ENCODE data around the gene TUB. TPM values are rescaled to one million over a fixed set of nuclear protein-coding genes. Genes with fewer than 3 reads are reported as not detected.

Gene TUB
- total RNA-seq, 8 experiments from 2014 or later: 0.76 to 57.2 (median 25.7) TPM

DNA sequence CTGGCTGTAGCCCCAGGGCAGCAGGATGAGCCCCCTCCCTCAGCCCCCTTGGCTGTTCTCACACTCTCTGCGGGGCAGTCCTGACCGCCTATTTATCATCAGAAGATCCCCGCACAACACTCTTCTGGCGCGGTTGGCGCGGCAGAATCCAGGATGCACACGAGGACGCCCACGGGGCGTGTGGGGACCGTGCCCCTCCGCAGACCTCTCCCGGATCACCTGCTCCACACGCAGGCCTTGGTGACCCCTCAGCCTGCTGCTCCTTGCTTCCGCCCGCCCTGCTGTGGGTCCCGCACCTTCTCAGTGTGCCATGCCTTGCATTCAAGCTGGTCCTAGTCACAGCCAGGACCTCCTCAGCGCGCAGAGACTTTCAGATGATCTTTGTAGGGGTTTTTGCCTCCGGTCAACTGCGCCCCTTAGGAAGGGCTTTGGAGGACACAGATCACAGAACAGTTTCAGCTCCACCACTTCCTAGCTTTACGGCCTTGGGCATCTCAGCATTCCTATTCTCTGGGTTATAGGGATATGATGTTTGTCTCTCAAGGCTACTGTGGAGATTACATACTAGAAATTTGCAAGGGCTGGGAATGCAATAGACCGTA, 841 bp upstream of the TUB start:
- WGBS, 10 experiments: 67 to 100% (median 95%) methylated on average over 2 to 12 of the region's 24 CpGs; no CpG with 5 or more reads in 4 of the 10 experiments
- peak in 1 of 8 experiments; percentile 29 for ATAC-seq (replicated peaks in 6 of 8)
- H3K4me3 ChIP-seq: peak overlapping the region in 4 of 5 donors; percentile 42 to 80 (median 58)
- peaks cover 43 to 55% of the 10 kb centered on the region in 2 donors for H3K4me1 ChIP-seq (replicated peaks in 1 of 2)
- in situ Hi-C loops (cut with MboI; ENCODE audit: low pct_unique_long_range_greater_than_20kb in 2 of 9, low sequenced_read_pairs in 9 of 9, unreplicated experiment in 9 of 9): loop anchor here in 3 of 9 experiments (5.0 to 25.0 kb wide), 3 partner anchors 45 to 193 kb away; no protein-coding TSS in a partner anchor
- peak overlapping the region in 1 of 2 donors; percentile 19 for H3K27ac ChIP-seq

GRCh38 chr11:8081591-8082250, 710 bp downstream of the TUB start:
- in situ Hi-C loops (cut with MboI; ENCODE audit: low pct_unique_long_range_greater_than_20kb in 2 of 9, low sequenced_read_pairs in 9 of 9, unreplicated experiment in 9 of 9): loop anchor here in 3 of 9 experiments (5.0 to 25.0 kb wide), 3 partner anchors 47 to 194 kb away; no protein-coding TSS in a partner anchor
- ATAC-seq (replicated peaks in 6 of 8): peak; percentile 8 to 51 (median 32)
- WGBS, 10 experiments: 0 to 60% (median 13%) methylated on average over 1 to 4 of the region's 24 CpGs; no CpG with 5 or more reads in 5 of the 10 experiments
- Histone ChIP-seq H3K4me3 (peak overlapping the region; percentile 41 to 80 (median 54)), H3K4me1 (replicated peaks in 1 of 2) (peaks cover 58 to 71% of the 10 kb centered on the region in 2 donors), H3K27ac (peak overlapping the region; percentile 29 to 80)

GRCh38 chr11:8082391-8083087, 1.5 kb downstream of the TUB start:
- H3K4me1 ChIP-seq (replicated peaks in 1 of 2): peaks cover 66 to 78% of the 10 kb centered on the region in 2 donors
- in situ Hi-C loops (cut with MboI; ENCODE audit: low pct_unique_long_range_greater_than_20kb in 2 of 9, low sequenced_read_pairs in 9 of 9, unreplicated experiment in 9 of 9): loop anchor here in 3 of 9 experiments (5.0 to 25.0 kb wide), 3 partner anchors 48 to 195 kb away; no protein-coding TSS in a partner anchor
- peak overlapping the region; percentile 41 to 80 (median 54) for H3K4me3 ChIP-seq
- ATAC-seq (replicated peaks in 6 of 8): peak in 6 of 8 experiments; percentile 11 to 63 (median 48)
- H3K27ac ChIP-seq: peak overlapping the region; percentile 9 to 80
- 40 to 54% methylated on average over 1 to 3 of the region's 15 CpGs; no CpG with 5 or more reads in 8 of the 10 experiments for WGBS, 10 experiments

DNA sequence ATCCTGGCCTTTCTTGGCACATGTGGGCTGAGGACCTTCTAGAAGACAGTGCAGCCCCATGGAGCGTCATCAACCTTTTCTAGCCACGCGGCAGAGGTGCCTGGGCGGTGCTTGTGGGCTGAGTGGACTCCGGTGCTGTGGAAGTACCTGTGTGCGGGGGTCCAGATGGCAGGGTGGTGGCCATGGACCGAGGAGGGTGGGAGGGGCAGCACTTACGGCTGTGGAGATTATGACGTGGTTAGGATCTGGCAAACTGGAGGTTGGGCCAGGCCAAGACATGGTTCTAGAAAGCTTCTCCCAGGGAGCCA, 2.0 kb downstream of the TUB start:
- peak overlapping the region in 1 of 5 donors; percentile 42 for H3K4me3 ChIP-seq
- ATAC-seq (replicated peaks in 6 of 8): no peak
- 83% methylated on average over 3 of the region's 9 CpGs; no CpG with 5 or more reads in 9 of the 10 experiments for WGBS, 10 experiments
- in situ Hi-C loops (cut with MboI; ENCODE audit: low pct_unique_long_range_greater_than_20kb in 2 of 9, low sequenced_read_pairs in 9 of 9, unreplicated experiment in 9 of 9): loop anchor here in 3 of 9 experiments (5.0 to 25.0 kb wide), 3 partner anchors 48 to 196 kb away; no protein-coding TSS in a partner anchor
- peak overlapping the region; percentile 9 to 80 for H3K27ac ChIP-seq
- peaks cover 66 to 78% of the 10 kb centered on the region in 2 donors for H3K4me1 ChIP-seq (replicated peaks in 1 of 2)

DNA sequence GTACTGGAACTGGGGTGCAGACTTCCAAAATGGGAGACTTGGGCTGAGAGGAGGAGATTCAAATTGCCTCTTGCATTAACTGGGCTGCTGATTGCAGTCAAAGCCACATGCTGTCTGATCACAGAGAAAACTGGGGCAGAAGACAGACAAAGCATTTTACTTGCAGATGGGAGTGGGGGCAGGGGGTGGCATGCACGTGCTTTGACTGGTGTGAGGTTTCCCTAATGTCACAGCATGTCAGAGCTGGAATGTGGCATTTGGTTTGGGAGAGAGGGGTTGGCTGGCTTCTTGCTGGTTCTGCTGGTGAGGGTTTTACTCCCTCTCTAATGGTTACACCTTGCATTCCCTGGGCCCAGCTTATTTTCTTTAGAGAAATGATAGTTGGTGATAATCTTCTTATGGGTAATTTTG, 2.9 kb downstream of the TUB start:
- 0 to 40% (median 29%) methylated on average over 1 of the region's 1 CpG; no CpG with 5 or more reads in 5 of the 10 experiments for WGBS, 10 experiments
- Histone ChIP-seq H3K4me1 (replicated peaks in 1 of 2) (peaks cover 66 to 78% of the 10 kb centered on the region in 2 donors), H3K4me3 (peak overlapping the region in 1 of 5 donors; percentile 6), H3K27ac (no peak overlapping the region)
- in situ Hi-C loops (cut with MboI; ENCODE audit: low pct_unique_long_range_greater_than_20kb in 2 of 9, low sequenced_read_pairs in 9 of 9, unreplicated experiment in 9 of 9): loop anchor here in 3 of 9 experiments (5.0 to 25.0 kb wide), 3 partner anchors 49 to 197 kb away; no protein-coding TSS in a partner anchor
- ATAC-seq (replicated peaks in 6 of 8): no peak

DNA sequence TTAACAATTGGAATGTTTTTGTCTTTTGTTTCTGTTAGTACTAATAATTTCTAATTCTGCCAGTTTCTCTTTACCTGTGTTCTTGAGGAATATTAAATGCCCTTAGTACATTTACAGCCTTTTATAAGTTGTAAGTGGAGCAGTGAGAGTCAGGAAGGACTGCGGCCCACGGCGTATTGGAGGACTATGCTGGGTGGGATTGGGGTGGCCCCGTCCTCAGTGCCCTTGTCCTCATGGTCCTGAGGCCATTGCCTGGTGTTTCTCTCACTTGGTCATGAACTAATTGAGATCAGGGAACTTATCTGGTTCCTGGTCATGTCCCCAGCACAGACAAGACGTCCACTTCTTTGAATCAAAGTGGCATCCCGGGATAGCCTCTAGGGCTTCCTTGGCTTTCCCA, 3.3 kb downstream of the TUB start:
- 68 to 94% (median 84%) methylated on average over 1 to 6 of the region's 6 CpGs; no CpG with 5 or more reads in 6 of the 10 experiments for WGBS, 10 experiments
- in situ Hi-C loops (cut with MboI; ENCODE audit: low pct_unique_long_range_greater_than_20kb in 2 of 9, low sequenced_read_pairs in 9 of 9, unreplicated experiment in 9 of 9): loop anchor here in 3 of 9 experiments (5.0 to 25.0 kb wide), 3 partner anchors 50 to 197 kb away; no protein-coding TSS in a partner anchor
- Histone ChIP-seq H3K27ac (no peak overlapping the region), H3K4me3 (no peak overlapping the region), H3K4me1 (replicated peaks in 1 of 2) (peaks cover 62 to 74% of the 10 kb centered on the region in 2 donors)
- ATAC-seq (replicated peaks in 6 of 8): no peak

DNA sequence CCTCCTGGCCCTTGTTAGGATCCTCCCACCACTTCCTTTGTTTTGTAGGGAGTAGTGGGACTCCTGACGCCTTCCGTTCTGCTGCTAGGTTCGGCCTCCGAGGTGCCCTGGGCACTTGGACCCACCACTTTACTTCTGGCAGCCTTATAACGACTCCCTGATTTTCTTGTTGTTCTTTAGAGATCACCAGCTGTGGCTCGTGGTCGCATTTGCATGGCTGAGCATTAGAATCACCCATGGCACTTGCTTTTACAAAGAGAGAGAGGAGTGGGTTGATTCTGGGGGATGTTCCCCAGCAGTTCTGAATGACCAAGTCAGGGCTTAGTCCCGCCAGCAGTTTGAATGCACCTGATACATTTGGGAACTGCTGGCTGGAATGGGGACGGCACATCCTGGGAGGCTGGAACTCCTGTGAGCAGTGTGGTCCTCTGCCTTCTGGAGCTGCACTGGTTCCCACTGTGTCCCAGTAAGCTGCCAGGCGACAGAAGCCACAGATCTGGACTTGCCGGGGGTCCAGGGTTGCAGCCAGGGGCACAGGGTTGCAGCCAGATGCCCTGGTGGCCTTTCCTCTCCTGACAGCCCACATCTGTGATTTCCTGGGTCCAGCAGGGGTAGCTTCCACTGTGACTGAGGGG, 4.1 kb downstream of the TUB start:
- no peak overlapping the region for H3K27ac ChIP-seq
- no peak for ATAC-seq (replicated peaks in 6 of 8)
- peaks cover 61 to 66% of the 10 kb centered on the region in 2 donors for H3K4me1 ChIP-seq (replicated peaks in 1 of 2)
- WGBS, 10 experiments: 63 to 96% (median 80%) methylated on average over 2 to 11 of the region's 11 CpGs; no CpG with 5 or more reads in 4 of the 10 experiments
- no peak overlapping the region for H3K4me3 ChIP-seq
- in situ Hi-C loops (cut with MboI; ENCODE audit: low pct_unique_long_range_greater_than_20kb in 2 of 9, low sequenced_read_pairs in 9 of 9, unreplicated experiment in 9 of 9): loop anchor here in 2 of 9 experiments (10.0 to 25.0 kb wide), 2 partner anchors 50 to 198 kb away; no protein-coding TSS in a partner anchor

DNA sequence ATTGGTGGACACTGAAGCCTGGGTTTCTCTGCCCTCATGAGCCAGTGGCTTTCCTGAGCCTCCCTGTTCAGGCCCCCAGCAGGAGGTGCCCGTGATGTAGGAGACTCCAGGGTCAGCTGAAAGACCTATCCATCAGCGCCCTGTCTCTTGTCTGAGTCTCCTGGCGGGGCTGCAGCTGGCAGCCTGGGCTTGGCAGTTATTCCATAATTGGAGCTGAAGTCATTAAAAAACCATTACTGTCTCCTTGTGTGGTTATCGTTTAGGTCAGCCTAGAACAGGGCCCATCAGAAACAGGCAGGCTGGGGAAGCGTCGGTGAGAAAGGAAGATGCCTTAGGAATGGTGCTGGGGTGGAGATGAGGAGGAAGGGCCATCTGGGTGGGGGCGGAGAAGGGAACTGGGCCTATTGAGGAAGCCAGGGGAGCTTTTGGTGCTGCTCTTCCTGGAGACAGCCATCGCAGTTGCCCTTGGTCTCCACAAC, 5.0 kb downstream of the TUB start:
- ATAC-seq (replicated peaks in 6 of 8): peak in 6 of 8 experiments; percentile 9 to 74 (median 68)
- in situ Hi-C loops (cut with MboI; ENCODE audit: low pct_unique_long_range_greater_than_20kb in 2 of 9, low sequenced_read_pairs in 9 of 9, unreplicated experiment in 9 of 9): loop anchor here in 2 of 9 experiments (10.0 to 25.0 kb wide), 2 partner anchors 51 to 199 kb away; no protein-coding TSS in a partner anchor
- Histone ChIP-seq H3K4me3 (no peak overlapping the region), H3K27ac (peak overlapping the region; percentile 54 to 59), H3K4me1 (replicated peaks in 1 of 2) (peaks cover 56 to 59% of the 10 kb centered on the region in 2 donors)
- 17 to 88% (median 35%) methylated on average over 1 to 7 of the region's 8 CpGs; no CpG with 5 or more reads in 6 of the 10 experiments for WGBS, 10 experiments

DNA sequence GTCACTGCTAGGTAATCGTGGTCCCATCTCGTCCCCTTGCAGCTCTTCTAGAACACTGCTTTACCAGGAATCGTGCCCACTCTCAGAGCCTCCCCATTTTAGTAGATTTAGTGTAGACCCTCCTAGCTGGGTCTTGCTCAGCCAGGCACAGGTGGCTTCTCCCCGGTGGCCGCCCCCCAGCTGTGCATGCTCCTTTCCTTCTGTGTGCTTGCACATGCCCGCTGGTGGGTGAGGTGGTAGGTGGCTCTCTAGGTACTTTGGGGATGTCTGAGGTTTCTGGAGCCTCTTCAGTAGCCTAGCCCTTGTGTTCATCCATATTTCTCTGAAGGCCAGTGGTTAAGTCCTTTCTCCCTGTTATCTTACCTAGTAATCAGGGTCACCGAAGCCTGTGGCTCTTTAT, 5.6 kb downstream of the TUB start:
- WGBS, 10 experiments: 60 to 100% (median 78%) methylated on average over 1 to 2 of the region's 7 CpGs; no CpG with 5 or more reads in 6 of the 10 experiments
- Histone ChIP-seq H3K4me3 (no peak overlapping the region), H3K27ac (peak overlapping the region; percentile 54 to 59), H3K4me1 (replicated peaks in 1 of 2) (peaks cover 56 to 58% of the 10 kb centered on the region in 2 donors)
- no peak for ATAC-seq (replicated peaks in 6 of 8)
- in situ Hi-C loops (cut with MboI; ENCODE audit: low pct_unique_long_range_greater_than_20kb in 2 of 9, low sequenced_read_pairs in 9 of 9, unreplicated experiment in 9 of 9): loop anchor here in 2 of 9 experiments (10.0 to 25.0 kb wide), 2 partner anchors 52 to 199 kb away; no protein-coding TSS in a partner anchor

GRCh38 chr11:8087185-8087584, 6.2 kb downstream of the TUB start:
- in situ Hi-C loops (cut with MboI; ENCODE audit: low pct_unique_long_range_greater_than_20kb in 2 of 9, low sequenced_read_pairs in 9 of 9, unreplicated experiment in 9 of 9): loop anchor here in 2 of 9 experiments (10.0 to 25.0 kb wide), 2 partner anchors 52 to 200 kb away; no protein-coding TSS in a partner anchor
- Histone ChIP-seq H3K4me3 (no peak overlapping the region), H3K4me1 (replicated peaks in 1 of 2) (peaks cover 50 to 52% of the 10 kb centered on the region in 2 donors), H3K27ac (no peak overlapping the region)
- peak in 2 of 8 experiments; percentile 28 to 49 for ATAC-seq (replicated peaks in 6 of 8)
- WGBS, 10 experiments: 60 to 100% (median 86%) methylated on average over 1 to 3 of the region's 4 CpGs; no CpG with 5 or more reads in 5 of the 10 experiments

GRCh38 chr11:8087756-8088155, 6.7 kb downstream of the TUB start:
- whole genome bisulfite sequencing, 10 experiments: 50% methylated on average over 1 of the region's 3 CpGs; no CpG with 5 or more reads in 9 of the 10 experiments
- Histone ChIP-seq H3K27ac (no peak overlapping the region), H3K4me3 (no peak overlapping the region), H3K4me1 (replicated peaks in 1 of 2) (peaks cover 47 to 49% of the 10 kb centered on the region in 2 donors)
- in situ Hi-C loops (cut with MboI; ENCODE audit: low pct_unique_long_range_greater_than_20kb in 2 of 9, low sequenced_read_pairs in 9 of 9, unreplicated experiment in 9 of 9): loop anchor here in 2 of 9 experiments (10.0 to 25.0 kb wide), 2 partner anchors 53 to 200 kb away; no protein-coding TSS in a partner anchor
- ATAC-seq (replicated peaks in 6 of 8): no peak

Measured in motor neuron (in vitro differentiated cells).